Heart right ventricle (tissue), 16 donors: ENCODE measurements around the gene ATF6B. TPM values are rescaled to one million over a fixed set of nuclear protein-coding genes. Genes with fewer than 3 reads are reported as not detected.

Source experiments
- ATAC-seq, 8 donors: fragments of 200-7000 bp; cut with Tn5 transposase; one replicate each; pipeline ENCODE4 v1.9.1; 2020; ENCODE audit warnings: mild to moderate bottlenecking in 8 of 8, moderate library complexity in 8 of 8, moderate number of reproducible peaks in 1 of 8
- DNase-seq, 2 donors: peaks; one replicate each; pipeline ENCODE4 v3.0.0-alpha.2; 2020
- H3K27ac ChIP-seq, 10 donors: fragments of 200-600 bp; sonication (generic) in 2 of 10; one replicate each; pipeline versions ENCODE4 v1.5.0 to v1.8.0; 2020 to 2022; ENCODE audit warnings: mild to moderate bottlenecking in 3 of 10
- H3K27me3 ChIP-seq, 7 donors: fragments of 200-600 bp; one replicate each; pipeline ENCODE4 v1.8.0; 2021 to 2022; ENCODE audit warnings: mild to moderate bottlenecking in 2 of 7
- H3K36me3 ChIP-seq, 9 donors: fragments of 200-600 bp; sonication (generic) in 1 of 9; one replicate each; pipeline versions ENCODE4 v1.5.0 to v1.8.0; 2020 to 2022; ENCODE audit warnings: mild to moderate bottlenecking in 2 of 9
- H3K4me1 ChIP-seq, 9 donors: fragments of 200-600 bp; sonication (generic) in 1 of 9; one replicate each; pipeline versions ENCODE4 v1.5.0 to v1.8.0; 2020 to 2022; ENCODE audit warnings: mild to moderate bottlenecking in 4 of 9
- H3K4me3 ChIP-seq, 10 donors: fragments of 200-600 bp; sonication (generic) in 2 of 10; one replicate each; pipeline versions ENCODE4 v1.5.0 to v1.8.0; 2020 to 2022; ENCODE audit warnings: mild to moderate bottlenecking in 7 of 10, moderate library complexity in 2 of 10
- H3K9me3 ChIP-seq, 11 donors: fragments of 200-600 bp in 10 of 11; sonication (generic) in 2 of 11; one replicate each; pipeline versions ENCODE4 v1.5.0 to v1.8.0; 2013 to 2022; ENCODE audit warnings: mild to moderate bottlenecking in 2 of 11, control low read depth in 1 of 11, moderate library complexity in 1 of 11
- CTCF ChIP-seq, 9 donors: fragments of 200-600 bp; sonication (generic) in 2 of 9; IDR thresholded peaks; one replicate each; pipeline versions ENCODE4 v1.5.0 to v1.8.0; 2021 to 2022; ENCODE audit warnings: antibody characterized with exemption in 9 of 9, mild to moderate bottlenecking in 5 of 9, moderate library complexity in 1 of 9
- WGBS, 2 donors: extraction: QIAGEN DNeasy Blood & Tissue Kit; methylation state at CpG; one replicate each; pipeline ENCODE4 v1.1.7; 2013; ENCODE audit warnings: inconsistent platforms in 1 of 2; 5-methylcytosine and 5-hydroxymethylcytosine counted together
- intact Hi-C, 10 donors: fragments of 100-400 bp; cut with DNase I; formaldehyde crosslinking; loops; one replicate each; pipeline versions ENCODE4 v1.11.1 to v1.14.2; 2022
- polyA plus RNA-seq, 2 donors: library from polyadenylated mRNA; stranded (reverse); fragments of 200-250 nt; gene quantifications; one replicate each; pipeline ENCODE4 v1.2.3, GENCODE V29; 2013
- total RNA-seq, 10 donors: library from RNA; stranded (reverse); fragmentation: NEBNext Ultra II Directional in 3 of 10; extraction: Animal tissue kit (Norgen Biotek cat#: 25700) in 3 of 10; gene quantifications; one replicate each; pipeline versions ENCODE4 v1.2.1 to v1.2.4, GENCODE V29; 2021 to 2023
- donor health status: Arrhythmogenic right ventricular cardiomyopathy.
- donor health status: ischemic (EF 13 %, LVEDD 7.1; RV severe dilation, severe dysfunction).
- donor health status: healthy with polysubstance abuse.
- donor health status: DM: no; HTN: yes; CAD: no.
- donor health status: DM: no; HTN: no; CAD: no.
- donor health status: ischemic (EF 25% LVEDD 6.9; RV normal size, moderate dysfunction).
- donor health status: ischemic (EF 25% LVEDD 5.7; RV mildly dilated, moderate dysfunction).
- donor health status: healthy.
- donor health status: DM: yes; HTN: yes; CAD: no.
- donor health status: Ischemic cardiomyopathy.
- donor health status: ischemic (EF 35%, LVEDD 5.7; RV mildly dilated, moderate dysfunction).
- donor health status: nonischemic (EF 11% LVEDD 7.7; RV severe dilation, severe dysfunction).
- donor health status: DM: yes; HTN: yes; CAD: no.
- donor health status: PGD.
- donor health status: ischemic (EF 29% LVEDD 5.4; RV normal size, mild dysfunction).
- donor health status: nonischemic (EF 23%, LVEDD 6.1; RV moderate dilation, normal function).

Gene ATF6B
- total and polyA plus RNA-seq, 12 donors = 20.1 to 47.0 (median 29.4) TPM

GRCh38 chr6:32151181-32151862, 23.3 kb upstream of the ATF6B start:
- no peak for DNase-seq

GRCh38 chr6:32149932-32150870, 22.2 kb upstream of the ATF6B start:
- Histone ChIP-seq H3K27ac (no peak overlapping the region), H3K9me3 (no peaks in the 10 kb centered on the region), H3K27me3 (peaks cover 0 to 81% (median 8%) of the 10 kb centered on the region in 7 donors), H3K4me3 (peak overlapping the region in 1 of 10 donors; percentile 10), H3K4me1 (peaks cover 6 to 46% (median 25%) of the 10 kb centered on the region in 9 donors), H3K36me3 (peaks cover 0 to 9% (median 0%) of the 10 kb centered on the region in 9 donors)
- no peak for DNase-seq
- intact Hi-C loops = loop anchor here in 2 of 10 donors (5.0 kb wide), 1 partner anchor 33 kb away; no protein-coding TSS in a partner anchor
- no peak for ATAC-seq
- no peak for TF ChIP-seq CTCF (IDR thresholded peaks at IDR 0.05)
- 35 to 45% methylated on average over 48 to 55 of the region's 55 CpGs for WGBS, 2 donors

More at GRCh38 chr6:32151181-32151862, 23.3 kb upstream of the ATF6B start:
- peaks cover 0 to 16% (median 3%) of the 10 kb centered on the region in 9 donors for H3K36me3 ChIP-seq
- no peak for TF ChIP-seq CTCF (IDR thresholded peaks at IDR 0.05)
- ATAC-seq = no peak
- no peaks in the 10 kb centered on the region for H3K9me3 ChIP-seq
- peak overlapping the region in 2 of 10 donors; percentile 83 to 92 for H3K27ac ChIP-seq
- WGBS, 2 donors = 41 to 46% methylated on average over 8 of the region's 8 CpGs
- peaks cover 0 to 81% (median 8%) of the 10 kb centered on the region in 7 donors for H3K27me3 ChIP-seq
- intact Hi-C loops = loop anchor here in 2 of 10 donors (5.0 kb wide), 1 partner anchor 34 kb away; no protein-coding TSS in a partner anchor
- H3K4me1 ChIP-seq = peaks cover 6 to 47% (median 30%) of the 10 kb centered on the region in 9 donors
- peak overlapping the region in 9 of 10 donors; percentile 22 to 84 (median 80) for H3K4me3 ChIP-seq

- ATAC-seq = no peak
- Histone ChIP-seq H3K27ac (no peak overlapping the region), H3K36me3 (peaks cover 0 to 9% (median 0%) of the 10 kb centered on the region in 9 donors), H3K4me1 (peaks cover 0 to 38% (median 16%) of the 10 kb centered on the region in 9 donors), H3K4me3 (peak overlapping the region in 8 of 10 donors; percentile 14 to 40 (median 26)), H3K27me3 (peaks cover 0 to 72% (median 8%) of the 10 kb centered on the region in 7 donors), H3K9me3 (no peaks in the 10 kb centered on the region)
- WGBS, 2 donors = 41 to 49% methylated on average over 43 to 47 of the region's 47 CpGs
- intact Hi-C loops = no loop called here
- peak in 1 of 9 donors; percentile 2 for TF ChIP-seq CTCF (IDR thresholded peaks at IDR 0.05)
- no peak for DNase-seq
These were observed 21.2 kb upstream of the ATF6B start for GRCh38 chr6:32149092-32149755.
